Loucy (cell line): ENCODE measurements around the gene TMEM59L.

Experiments used
- CTCF ChIP-seq: fragments of 200-600 bp; sonication (generic); conservative IDR thresholded peaks from 2 replicates; pipeline ENCODE4 v1.5.1; 2014; ENCODE audit warnings: mild to moderate bottlenecking, antibody characterized with exemption, low read length
- EZH2phosphoT487 ChIP-seq: fragments of 200-600 bp; IDR thresholded peaks from 2 replicates; pipeline ENCODE4 v1.6.1; 2018; ENCODE audit warnings: antibody characterized with exemption, mild to moderate bottlenecking, moderate library complexity, borderline replicate concordance

GRCh38 chr19:18651733-18652132 is 39.1 kb downstream of the TMEM59L start:
- TF ChIP-seq CTCF = no peak
- TF ChIP-seq EZH2phosphoT487 = no peak
